HEK293 (cell line): ENCODE data around the gene YIF1B.

Source experiments
- EGR2 ChIP-seq: fragments of 450-650 bp; formaldehyde crosslinking; IDR thresholded peaks from 2 replicates; pipeline ENCODE4 v1.5.1; 2016; ENCODE audit warnings: low read depth, missing biosample characterization, missing genetic modification characterization
- KLF16 ChIP-seq: fragments of 450-650 bp; formaldehyde crosslinking; IDR thresholded peaks from 2 replicates; pipeline ENCODE4 v1.5.1; 2017; ENCODE audit warnings: missing biosample characterization, missing genetic modification characterization
- KLF9 ChIP-seq: fragments of 450-650 bp; formaldehyde crosslinking; IDR thresholded peaks from 2 replicates; pipeline ENCODE4 v1.5.1; 2016; ENCODE audit warnings: missing biosample characterization, missing genetic modification characterization, low read depth
- OSR2 ChIP-seq: fragments of 450-650 bp; formaldehyde crosslinking; IDR thresholded peaks from 2 replicates; pipeline ENCODE4 v1.5.1; 2016; ENCODE audit warnings: missing biosample characterization, missing genetic modification characterization
- ZBTB20 ChIP-seq: fragments of 450-650 bp; formaldehyde crosslinking; IDR thresholded peaks from 2 replicates; pipeline ENCODE4 v1.5.1; 2016; ENCODE audit warnings: missing biosample characterization, missing genetic modification characterization
- ZFP3 ChIP-seq: fragments of 450-650 bp; formaldehyde crosslinking; IDR thresholded peaks from 2 replicates; pipeline ENCODE4 v1.5.1; 2016; ENCODE audit warnings: low read depth, missing biosample characterization, missing genetic modification characterization
- ZNF223 ChIP-seq: fragments of 450-650 bp; formaldehyde crosslinking; IDR thresholded peaks from 2 replicates; pipeline ENCODE4 v1.5.1; 2016; ENCODE audit warnings: missing biosample characterization, missing genetic modification characterization
- ZNF311 ChIP-seq: fragments of 450-650 bp; formaldehyde crosslinking; IDR thresholded peaks from 2 replicates; pipeline ENCODE4 v1.5.1; 2017; ENCODE audit warnings: missing biosample characterization, missing genetic modification characterization, borderline replicate concordance
- ZNF335 ChIP-seq: fragments of 450-650 bp; formaldehyde crosslinking; conservative IDR thresholded peaks from 2 replicates; pipeline ENCODE4 v1.5.1; 2016; ENCODE audit warnings: missing biosample characterization, missing genetic modification characterization
- ZNF37A ChIP-seq: fragments of 450-650 bp; IDR thresholded peaks from 2 replicates; pipeline ENCODE4 v1.5.1; 2018; ENCODE audit warnings: missing biosample characterization, missing genetic modification characterization
- ZNF514 ChIP-seq: fragments of 450-650 bp; formaldehyde crosslinking; IDR thresholded peaks from 2 replicates; pipeline ENCODE4 v1.5.1; 2016; ENCODE audit warnings: missing biosample characterization, missing genetic modification characterization
- ZNF521 ChIP-seq: fragments of 450-650 bp; formaldehyde crosslinking; IDR thresholded peaks from 2 replicates; pipeline ENCODE4 v1.5.1; 2017; ENCODE audit warnings: missing biosample characterization, mild to moderate bottlenecking, missing genetic modification characterization
- ZNF548 ChIP-seq: fragments of 450-650 bp; formaldehyde crosslinking; IDR thresholded peaks from 2 replicates; pipeline ENCODE4 v1.5.1; 2016; ENCODE audit warnings: missing biosample characterization, missing genetic modification characterization
- ZNF610 ChIP-seq: fragments of 450-650 bp; formaldehyde crosslinking; IDR thresholded peaks from 2 replicates; pipeline ENCODE4 v1.5.1; 2016; ENCODE audit warnings: missing biosample characterization, missing genetic modification characterization, borderline replicate concordance
- ZNF629 ChIP-seq: fragments of 450-650 bp; formaldehyde crosslinking; IDR thresholded peaks from 2 replicates; pipeline ENCODE4 v1.5.1; 2017; ENCODE audit warnings: missing biosample characterization, missing genetic modification characterization
- ZNF658 ChIP-seq: fragments of 450-650 bp; formaldehyde crosslinking; IDR thresholded peaks from 2 replicates; pipeline ENCODE4; 2016; ENCODE audit warnings: missing biosample characterization, missing genetic modification characterization
- ZNF701 ChIP-seq: fragments of 450-650 bp; formaldehyde crosslinking; IDR thresholded peaks from 2 replicates; pipeline ENCODE4 v1.5.1; 2016; ENCODE audit warnings: missing biosample characterization, missing genetic modification characterization
- ZNF747 ChIP-seq: fragments of 450-650 bp; formaldehyde crosslinking; IDR thresholded peaks from 2 replicates; pipeline ENCODE4 v1.5.1; 2016; ENCODE audit warnings: missing biosample characterization, missing genetic modification characterization
- ZNF76 ChIP-seq: fragments of 450-650 bp; formaldehyde crosslinking; IDR thresholded peaks from 2 replicates; pipeline ENCODE4; 2016; ENCODE audit warnings: low read depth, missing biosample characterization, missing genetic modification characterization, borderline replicate concordance
- ZNF785 ChIP-seq: fragments of 450-650 bp; formaldehyde crosslinking; IDR thresholded peaks from 2 replicates; pipeline ENCODE4 v1.5.1; 2016; ENCODE audit warnings: missing biosample characterization, missing genetic modification characterization
- ZNF792 ChIP-seq: fragments of 450-650 bp; formaldehyde crosslinking; IDR thresholded peaks from 2 replicates; pipeline ENCODE4 v1.5.1; 2016; ENCODE audit warnings: missing biosample characterization, missing genetic modification characterization
- ZNF843 ChIP-seq: fragments of 450-650 bp; formaldehyde crosslinking; IDR thresholded peaks from 2 replicates; pipeline ENCODE4 v1.5.1; 2016; ENCODE audit warnings: missing biosample characterization, missing genetic modification characterization
- TF ChIP-seq, protein P1 (sequence below): fragments of 450-650 bp; IDR thresholded peaks from 2 replicates; pipeline ENCODE4 v1.5.1; 2018; ENCODE audit warnings: missing biosample characterization, mild to moderate bottlenecking, missing genetic modification characterization
- TF ChIP-seq, protein P2 (sequence below): fragments of 450-650 bp; formaldehyde crosslinking; IDR thresholded peaks from 2 replicates; pipeline ENCODE4 v1.5.1; 2016; ENCODE audit warnings: missing biosample characterization, missing genetic modification characterization
- TF ChIP-seq, protein P3 (sequence below): fragments of 450-650 bp; formaldehyde crosslinking; IDR thresholded peaks from 2 replicates; pipeline ENCODE4 v1.5.1; 2016; ENCODE audit warnings: missing biosample characterization, missing genetic modification characterization
- TF ChIP-seq, protein P4 (sequence below): fragments of 450-650 bp; formaldehyde crosslinking; IDR thresholded peaks from 2 replicates; pipeline ENCODE4 v1.5.1; 2017; ENCODE audit warnings: missing biosample characterization, missing genetic modification characterization
- TF ChIP-seq, protein P5 (sequence below): fragments of 450-650 bp; formaldehyde crosslinking; IDR thresholded peaks from 2 replicates; pipeline ENCODE4 v1.5.1; 2016; ENCODE audit warnings: missing biosample characterization, missing genetic modification characterization, borderline replicate concordance
- TF ChIP-seq, protein P6 (sequence below): fragments of 450-650 bp; formaldehyde crosslinking; IDR thresholded peaks from 2 replicates; pipeline ENCODE4 v1.5.1; 2016; ENCODE audit warnings: missing biosample characterization, missing genetic modification characterization

YIF1B gene

DNA sequence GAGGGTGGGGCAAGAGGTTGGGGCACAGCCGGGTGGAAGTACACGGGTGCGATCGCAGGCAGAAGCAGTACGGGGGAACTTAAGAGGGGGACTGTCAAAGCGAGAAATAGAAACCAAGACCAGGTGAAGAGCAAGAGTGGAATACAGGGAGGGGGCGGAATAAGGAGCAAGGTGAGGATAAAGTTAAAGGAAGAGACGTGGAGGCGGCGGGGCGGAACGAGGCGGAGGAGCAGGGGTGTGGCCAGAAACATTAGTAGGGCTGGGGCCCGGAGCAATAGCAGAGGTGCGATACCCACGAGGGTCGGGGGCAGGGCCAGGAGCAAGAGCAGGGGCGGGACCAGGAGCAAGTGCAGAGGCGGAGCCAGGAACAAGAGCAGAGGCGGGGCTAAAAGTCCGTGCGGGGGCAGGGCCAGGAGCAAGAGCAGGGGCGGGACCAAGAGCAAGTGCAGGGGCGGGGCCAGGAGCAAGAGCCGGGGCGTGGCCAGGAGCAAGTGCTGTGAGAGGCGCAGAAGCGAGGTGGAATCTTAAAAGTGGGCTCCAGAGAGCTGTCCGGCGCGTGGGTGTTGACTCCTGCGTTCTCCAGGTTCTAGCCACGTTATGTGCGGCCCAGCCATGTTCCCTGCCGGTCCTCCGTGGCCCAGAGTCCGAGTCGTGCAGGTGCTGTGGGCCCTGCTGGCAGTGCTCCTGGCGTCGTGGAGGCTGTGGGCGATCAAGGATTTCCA is 21.1 kb upstream of the YIF1B start (continued):
- TF ChIP-seq ZNF76 (no peak), ZNF223 (tag by site-specific recombination) (peak; percentile 12; the same call in 1 of the 2 replicates), ZFP3 (0 out of 2 replicates have a peak, but pooled peaks have one; percentile 44), ZNF785 (tag by site-specific recombination) (peak; percentile 97), ZNF521 (tag by site-specific recombination) (no peak), OSR2 (tag by site-specific recombination) (peak; percentile 59; the same call in 1 of the 2 replicates), KLF9 (tag by site-specific recombination) (peak; percentile 95), ZNF311 (tag by site-specific recombination) (no peak), ZNF514 (tag by site-specific recombination) (no peak), ZNF610 (peak; percentile 91), ZNF335 (peak; percentile 94), EGR2 (peak; percentile 98), ZNF658 (tag by site-specific recombination) (no peak), ZNF792 (tag by site-specific recombination) (peak; percentile 83; the same call in 1 of the 2 replicates), ZNF548 (tag by site-specific recombination) (peak; percentile 60; the same call in 1 of the 2 replicates), ZNF37A (no peak), ZNF629 (tag by site-specific recombination) (peak; percentile 70; the same call in 1 of the 2 replicates), ZNF747 (tag by site-specific recombination) (no peak), ZNF701 (tag by site-specific recombination) (peak; percentile 72; the same call in 1 of the 2 replicates), KLF16 (tag by site-specific recombination) (peak; percentile 96), ZNF843 (tag by site-specific recombination) (peak; percentile 49), ZBTB20 (tag by site-specific recombination) (peak; percentile 94)
- TF ChIP-seq, protein P1, sequence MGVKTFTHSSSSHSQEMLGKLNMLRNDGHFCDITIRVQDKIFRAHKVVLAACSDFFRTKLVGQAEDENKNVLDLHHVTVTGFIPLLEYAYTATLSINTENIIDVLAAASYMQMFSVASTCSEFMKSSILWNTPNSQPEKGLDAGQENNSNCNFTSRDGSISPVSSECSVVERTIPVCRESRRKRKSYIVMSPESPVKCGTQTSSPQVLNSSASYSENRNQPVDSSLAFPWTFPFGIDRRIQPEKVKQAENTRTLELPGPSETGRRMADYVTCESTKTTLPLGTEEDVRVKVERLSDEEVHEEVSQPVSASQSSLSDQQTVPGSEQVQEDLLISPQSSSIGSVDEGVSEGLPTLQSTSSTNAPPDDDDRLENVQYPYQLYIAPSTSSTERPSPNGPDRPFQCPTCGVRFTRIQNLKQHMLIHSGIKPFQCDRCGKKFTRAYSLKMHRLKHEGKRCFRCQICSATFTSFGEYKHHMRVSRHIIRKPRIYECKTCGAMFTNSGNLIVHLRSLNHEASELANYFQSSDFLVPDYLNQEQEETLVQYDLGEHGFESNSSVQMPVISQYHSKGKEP, result no peak
- TF ChIP-seq, protein P2, sequence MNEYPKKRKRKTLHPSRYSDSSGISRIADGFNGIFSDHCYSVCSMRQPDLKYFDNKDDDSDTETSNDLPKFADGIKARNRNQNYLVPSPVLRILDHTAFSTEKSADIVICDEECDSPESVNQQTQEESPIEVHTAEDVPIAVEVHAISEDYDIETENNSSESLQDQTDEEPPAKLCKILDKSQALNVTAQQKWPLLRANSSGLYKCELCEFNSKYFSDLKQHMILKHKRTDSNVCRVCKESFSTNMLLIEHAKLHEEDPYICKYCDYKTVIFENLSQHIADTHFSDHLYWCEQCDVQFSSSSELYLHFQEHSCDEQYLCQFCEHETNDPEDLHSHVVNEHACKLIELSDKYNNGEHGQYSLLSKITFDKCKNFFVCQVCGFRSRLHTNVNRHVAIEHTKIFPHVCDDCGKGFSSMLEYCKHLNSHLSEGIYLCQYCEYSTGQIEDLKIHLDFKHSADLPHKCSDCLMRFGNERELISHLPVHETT (tag by site-specific recombination), result peak; percentile 75
- TF ChIP-seq, protein P3, sequence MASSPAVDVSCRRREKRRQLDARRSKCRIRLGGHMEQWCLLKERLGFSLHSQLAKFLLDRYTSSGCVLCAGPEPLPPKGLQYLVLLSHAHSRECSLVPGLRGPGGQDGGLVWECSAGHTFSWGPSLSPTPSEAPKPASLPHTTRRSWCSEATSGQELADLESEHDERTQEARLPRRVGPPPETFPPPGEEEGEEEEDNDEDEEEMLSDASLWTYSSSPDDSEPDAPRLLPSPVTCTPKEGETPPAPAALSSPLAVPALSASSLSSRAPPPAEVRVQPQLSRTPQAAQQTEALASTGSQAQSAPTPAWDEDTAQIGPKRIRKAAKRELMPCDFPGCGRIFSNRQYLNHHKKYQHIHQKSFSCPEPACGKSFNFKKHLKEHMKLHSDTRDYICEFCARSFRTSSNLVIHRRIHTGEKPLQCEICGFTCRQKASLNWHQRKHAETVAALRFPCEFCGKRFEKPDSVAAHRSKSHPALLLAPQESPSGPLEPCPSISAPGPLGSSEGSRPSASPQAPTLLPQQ (tag by site-specific recombination), result peak; percentile 96
- TF ChIP-seq, protein P4, sequence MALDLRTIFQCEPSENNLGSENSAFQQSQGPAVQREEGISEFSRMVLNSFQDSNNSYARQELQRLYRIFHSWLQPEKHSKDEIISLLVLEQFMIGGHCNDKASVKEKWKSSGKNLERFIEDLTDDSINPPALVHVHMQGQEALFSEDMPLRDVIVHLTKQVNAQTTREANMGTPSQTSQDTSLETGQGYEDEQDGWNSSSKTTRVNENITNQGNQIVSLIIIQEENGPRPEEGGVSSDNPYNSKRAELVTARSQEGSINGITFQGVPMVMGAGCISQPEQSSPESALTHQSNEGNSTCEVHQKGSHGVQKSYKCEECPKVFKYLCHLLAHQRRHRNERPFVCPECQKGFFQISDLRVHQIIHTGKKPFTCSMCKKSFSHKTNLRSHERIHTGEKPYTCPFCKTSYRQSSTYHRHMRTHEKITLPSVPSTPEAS (tag by site-specific recombination), result peak; percentile 28; the same call in 1 of the 2 replicates
- TF ChIP-seq, protein P5, sequence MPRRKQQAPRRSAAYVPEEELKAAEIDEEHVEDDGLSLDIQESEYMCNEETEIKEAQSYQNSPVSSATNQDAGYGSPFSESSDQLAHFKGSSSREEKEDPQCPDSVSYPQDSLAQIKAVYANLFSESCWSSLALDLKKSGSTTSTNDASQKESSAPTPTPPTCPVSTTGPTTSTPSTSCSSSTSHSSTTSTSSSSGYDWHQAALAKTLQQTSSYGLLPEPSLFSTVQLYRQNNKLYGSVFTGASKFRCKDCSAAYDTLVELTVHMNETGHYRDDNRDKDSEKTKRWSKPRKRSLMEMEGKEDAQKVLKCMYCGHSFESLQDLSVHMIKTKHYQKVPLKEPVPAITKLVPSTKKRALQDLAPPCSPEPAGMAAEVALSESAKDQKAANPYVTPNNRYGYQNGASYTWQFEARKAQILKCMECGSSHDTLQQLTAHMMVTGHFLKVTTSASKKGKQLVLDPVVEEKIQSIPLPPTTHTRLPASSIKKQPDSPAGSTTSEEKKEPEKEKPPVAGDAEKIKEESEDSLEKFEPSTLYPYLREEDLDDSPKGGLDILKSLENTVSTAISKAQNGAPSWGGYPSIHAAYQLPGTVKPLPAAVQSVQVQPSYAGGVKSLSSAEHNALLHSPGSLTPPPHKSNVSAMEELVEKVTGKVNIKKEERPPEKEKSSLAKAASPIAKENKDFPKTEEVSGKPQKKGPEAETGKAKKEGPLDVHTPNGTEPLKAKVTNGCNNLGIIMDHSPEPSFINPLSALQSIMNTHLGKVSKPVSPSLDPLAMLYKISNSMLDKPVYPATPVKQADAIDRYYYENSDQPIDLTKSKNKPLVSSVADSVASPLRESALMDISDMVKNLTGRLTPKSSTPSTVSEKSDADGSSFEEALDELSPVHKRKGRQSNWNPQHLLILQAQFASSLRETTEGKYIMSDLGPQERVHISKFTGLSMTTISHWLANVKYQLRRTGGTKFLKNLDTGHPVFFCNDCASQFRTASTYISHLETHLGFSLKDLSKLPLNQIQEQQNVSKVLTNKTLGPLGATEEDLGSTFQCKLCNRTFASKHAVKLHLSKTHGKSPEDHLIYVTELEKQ (tag by site-specific recombination), result peak; percentile 77; the same call in 1 of the 2 replicates
- TF ChIP-seq, protein P6, sequence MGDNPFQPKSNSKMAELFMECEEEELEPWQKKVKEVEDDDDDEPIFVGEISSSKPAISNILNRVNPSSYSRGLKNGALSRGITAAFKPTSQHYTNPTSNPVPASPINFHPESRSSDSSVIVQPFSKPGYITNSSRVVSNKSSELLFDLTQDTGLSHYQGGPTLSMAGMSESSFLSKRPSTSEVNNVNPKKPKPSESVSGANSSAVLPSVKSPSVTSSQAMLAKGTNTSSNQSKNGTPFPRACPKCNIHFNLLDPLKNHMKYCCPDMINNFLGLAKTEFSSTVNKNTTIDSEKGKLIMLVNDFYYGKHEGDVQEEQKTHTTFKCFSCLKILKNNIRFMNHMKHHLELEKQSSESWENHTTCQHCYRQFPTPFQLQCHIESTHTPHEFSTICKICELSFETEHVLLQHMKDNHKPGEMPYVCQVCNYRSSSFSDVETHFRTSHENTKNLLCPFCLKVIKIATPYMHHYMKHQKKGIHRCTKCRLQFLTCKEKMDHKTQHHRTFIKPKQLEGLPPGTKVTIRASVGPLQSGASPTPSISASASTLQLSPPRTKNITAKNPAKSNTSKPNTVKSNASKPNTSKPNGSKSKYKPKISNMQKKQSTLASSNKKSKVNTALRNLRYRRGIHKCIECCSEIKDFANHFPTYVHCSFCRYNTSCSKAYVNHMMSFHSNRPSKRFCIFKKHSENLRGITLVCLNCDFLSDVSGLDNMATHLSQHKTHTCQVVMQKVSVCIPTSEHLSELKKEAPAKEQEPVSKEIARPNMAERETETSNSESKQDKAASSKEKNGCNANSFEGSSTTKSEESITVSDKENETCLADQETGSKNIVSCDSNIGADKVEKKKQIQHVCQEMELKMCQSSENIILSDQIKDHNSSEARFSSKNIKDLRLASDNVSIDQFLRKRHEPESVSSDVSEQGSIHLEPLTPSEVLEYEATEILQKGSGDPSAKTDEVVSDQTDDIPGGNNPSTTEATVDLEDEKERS (tag by site-specific recombination), result no peak
